Fibroblast of upper back skin (primary cell): ENCODE results near the gene TRAF2.
A peak's percentile ranks its signal among the peaks of the same experiment; 100 is the strongest.
"Not testable (repeated sequence)": the region's sequence is repeated elsewhere in the genome, so short reads cannot be mapped to it uniquely, and the experiment has no call there.

ENCODE experiments used
- DNase-seq: peaks from one replicate; pipeline ENCODE4 v3.0.0-alpha.2; 2013

The TRAF2 gene

GRCh38 chr9:136885950-136886578 is at the start of gene TRAF2:
Gene TRAF2, plus strand, starts transcription at chr9:136886516. Its CDS starts 12,225 bp downstream, at chr9:136898741.
- DNase-seq: peak; percentile 98

GRCh38 chr9:136837146-136837855 is 49.0 kb upstream of the TRAF2 start:
- no peak for DNase-seq

GRCh38 chr9:136837856-136838277 is 48.4 kb upstream of the TRAF2 start:
- DNase-seq: not testable (repeated sequence)

- DNase-seq: no peak
Measured at GRCh38 chr9:136838314-136839228, 47.7 kb upstream of the TRAF2 start.

- no peak for DNase-seq
Measured at GRCh38 chr9:136839229-136840139, 46.8 kb upstream of the TRAF2 start.

GRCh38 chr9:136840140-136840876 is 46.0 kb upstream of the TRAF2 start:
- DNase-seq: no peak

GRCh38 chr9:136840877-136841645 is 45.3 kb upstream of the TRAF2 start:
- peak; percentile 53 for DNase-seq

- not testable (repeated sequence) for DNase-seq
Measured at GRCh38 chr9:136841646-136842379, 44.5 kb upstream of the TRAF2 start.

GRCh38 chr9:136842380-136842948 is 43.9 kb upstream of the TRAF2 start, which contains the start of gene AJM1:
Gene AJM1, plus strand, starts transcription at chr9:136842478. Its CDS starts 1,937 bp downstream, at chr9:136844415.
- DNase-seq: peak; percentile 69

- not testable (repeated sequence) for DNase-seq
Measured at GRCh38 chr9:136843159-136843800, 43.0 kb upstream of the TRAF2 start.

GRCh38 chr9:136843801-136844740 is 42.2 kb upstream of the TRAF2 start:
- DNase-seq: not testable (repeated sequence)

GRCh38 chr9:136844761-136845464 is 41.4 kb upstream of the TRAF2 start:
- DNase-seq: no peak

GRCh38 chr9:136845465-136846260 is 40.7 kb upstream of the TRAF2 start:
- DNase-seq: no peak

GRCh38 chr9:136846376-136847087 is 39.8 kb upstream of the TRAF2 start:
- no peak for DNase-seq

GRCh38 chr9:136847088-136847825 is 39.1 kb upstream of the TRAF2 start:
- peak; percentile 80 for DNase-seq
